HFF-Myc (cell line): ENCODE measurements around the gene IFT122.

Experiments used
- DNase-seq: peaks from one replicate; pipeline ENCODE4 v3.0.0-alpha.2; 2011; ENCODE audit warnings: low read depth; ENCODE audit errors: extremely low read depth
- H3K4me3 ChIP-seq: replicated peaks from 2 replicates; pipeline ENCODE4 v1.5.1; 2011; ENCODE audit warnings: low read depth, mild to moderate bottlenecking, control low read depth, low read length
- TF ChIP-seq, protein P1 (sequence below): IDR thresholded peaks from 2 replicates; pipeline ENCODE4 v1.5.1; 2012; ENCODE audit warnings: mild to moderate bottlenecking, low read depth, low read length, control low read depth; ENCODE audit errors: missing control alignments

The IFT122 gene

DNA sequence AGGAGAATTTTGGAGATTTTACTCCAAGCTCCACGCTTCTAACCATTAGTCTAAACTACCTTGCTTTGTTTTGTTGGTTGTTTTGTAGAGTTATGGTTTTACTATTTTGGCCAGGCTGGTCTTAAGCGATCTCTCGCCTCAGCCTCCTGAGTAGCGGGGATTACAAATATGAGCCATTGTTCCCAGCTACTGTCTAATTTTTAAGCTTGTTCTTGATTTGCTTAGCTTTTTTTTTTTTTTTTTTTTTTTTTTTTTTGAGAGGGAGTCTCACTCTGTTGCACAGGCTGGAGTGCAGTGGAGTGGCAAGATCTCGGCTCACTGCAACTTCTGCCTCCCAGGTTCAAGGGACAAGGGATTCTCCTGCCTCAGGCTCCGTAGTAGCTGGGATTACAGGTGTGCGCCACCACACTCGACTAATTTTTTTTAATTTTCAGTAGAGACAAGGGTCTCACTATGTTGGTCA is 40.1 kb upstream of the IFT122 start:
- TF ChIP-seq, protein P1, sequence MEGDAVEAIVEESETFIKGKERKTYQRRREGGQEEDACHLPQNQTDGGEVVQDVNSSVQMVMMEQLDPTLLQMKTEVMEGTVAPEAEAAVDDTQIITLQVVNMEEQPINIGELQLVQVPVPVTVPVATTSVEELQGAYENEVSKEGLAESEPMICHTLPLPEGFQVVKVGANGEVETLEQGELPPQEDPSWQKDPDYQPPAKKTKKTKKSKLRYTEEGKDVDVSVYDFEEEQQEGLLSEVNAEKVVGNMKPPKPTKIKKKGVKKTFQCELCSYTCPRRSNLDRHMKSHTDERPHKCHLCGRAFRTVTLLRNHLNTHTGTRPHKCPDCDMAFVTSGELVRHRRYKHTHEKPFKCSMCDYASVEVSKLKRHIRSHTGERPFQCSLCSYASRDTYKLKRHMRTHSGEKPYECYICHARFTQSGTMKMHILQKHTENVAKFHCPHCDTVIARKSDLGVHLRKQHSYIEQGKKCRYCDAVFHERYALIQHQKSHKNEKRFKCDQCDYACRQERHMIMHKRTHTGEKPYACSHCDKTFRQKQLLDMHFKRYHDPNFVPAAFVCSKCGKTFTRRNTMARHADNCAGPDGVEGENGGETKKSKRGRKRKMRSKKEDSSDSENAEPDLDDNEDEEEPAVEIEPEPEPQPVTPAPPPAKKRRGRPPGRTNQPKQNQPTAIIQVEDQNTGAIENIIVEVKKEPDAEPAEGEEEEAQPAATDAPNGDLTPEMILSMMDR = no peak
- no peak for DNase-seq
- H3K4me3 ChIP-seq = no peak overlapping the region

- TF ChIP-seq, protein P1 = no peak
- DNase-seq = no peak
- H3K4me3 ChIP-seq = no peak overlapping the region
These were observed 37.8 kb upstream of the IFT122 start for GRCh38 chr3:129402210-129402609.

GRCh38 chr3:129402616-129403015 is 37.4 kb upstream of the IFT122 start:
- no peak for DNase-seq
- no peak overlapping the region for H3K4me3 ChIP-seq
- TF ChIP-seq, protein P1 = no peak

GRCh38 chr3:129403450-129403849 is 36.6 kb upstream of the IFT122 start:
- H3K4me3 ChIP-seq = no peak overlapping the region
- DNase-seq = no peak
- TF ChIP-seq, protein P1 = no peak

DNA sequence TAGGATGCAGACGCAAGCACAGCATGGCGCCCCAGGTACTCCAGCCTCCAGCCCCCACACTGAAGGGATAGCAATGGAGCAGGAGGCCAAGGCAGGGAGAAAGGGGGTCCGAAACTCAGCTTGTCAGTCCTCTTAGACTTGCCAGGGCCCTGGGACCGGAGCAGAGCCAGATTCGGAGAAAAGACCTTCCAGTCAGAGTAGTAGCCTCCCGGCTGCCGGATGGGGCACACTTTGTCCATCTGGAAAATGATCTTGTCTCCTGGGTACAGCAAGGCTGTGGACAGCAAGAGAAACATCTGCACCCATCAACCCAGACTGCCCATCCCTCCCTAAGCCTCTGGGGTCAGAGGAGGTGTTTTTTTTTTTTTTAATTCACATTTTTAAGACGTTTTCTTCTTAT is 35.9 kb upstream of the IFT122 start:
- DNase-seq = no peak
- H3K4me3 ChIP-seq = no peak overlapping the region
- TF ChIP-seq, protein P1 = no peak

- no peak for DNase-seq
- no peak overlapping the region for H3K4me3 ChIP-seq
- TF ChIP-seq, protein P1 = no peak
These were observed 35.4 kb upstream of the IFT122 start for GRCh38 chr3:129404610-129405009.

DNA sequence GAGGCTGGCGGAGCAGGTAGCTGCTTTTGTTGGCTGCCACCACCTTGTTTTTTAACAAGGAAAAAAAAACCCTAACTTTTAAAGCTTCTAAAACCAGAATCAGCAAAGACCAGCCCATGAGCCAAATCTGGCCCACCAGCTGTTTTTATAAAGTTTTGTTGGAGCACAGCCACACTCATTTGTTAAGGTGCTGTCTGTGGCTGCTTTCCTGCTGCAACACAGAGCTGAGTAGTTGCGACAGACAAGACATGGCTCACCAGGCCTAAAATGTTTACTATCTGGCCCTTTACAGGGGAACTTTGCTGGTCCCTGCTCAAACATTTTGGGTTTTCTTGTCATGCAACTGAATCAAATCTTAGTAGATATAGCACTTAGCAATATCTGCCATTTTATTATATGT is 30.5 kb upstream of the IFT122 start:
- DNase-seq = no peak
- TF ChIP-seq, protein P1 = no peak
- H3K4me3 ChIP-seq = no peak overlapping the region
